ENCODE data around the gene MUC5B. TPM values are rescaled to one million over a fixed set of nuclear protein-coding genes. Genes with fewer than 3 reads are reported as not detected.

The MUC5B gene
- total and polyA plus RNA-seq, 7 experiments from 2014 or later = not detected

DNA sequence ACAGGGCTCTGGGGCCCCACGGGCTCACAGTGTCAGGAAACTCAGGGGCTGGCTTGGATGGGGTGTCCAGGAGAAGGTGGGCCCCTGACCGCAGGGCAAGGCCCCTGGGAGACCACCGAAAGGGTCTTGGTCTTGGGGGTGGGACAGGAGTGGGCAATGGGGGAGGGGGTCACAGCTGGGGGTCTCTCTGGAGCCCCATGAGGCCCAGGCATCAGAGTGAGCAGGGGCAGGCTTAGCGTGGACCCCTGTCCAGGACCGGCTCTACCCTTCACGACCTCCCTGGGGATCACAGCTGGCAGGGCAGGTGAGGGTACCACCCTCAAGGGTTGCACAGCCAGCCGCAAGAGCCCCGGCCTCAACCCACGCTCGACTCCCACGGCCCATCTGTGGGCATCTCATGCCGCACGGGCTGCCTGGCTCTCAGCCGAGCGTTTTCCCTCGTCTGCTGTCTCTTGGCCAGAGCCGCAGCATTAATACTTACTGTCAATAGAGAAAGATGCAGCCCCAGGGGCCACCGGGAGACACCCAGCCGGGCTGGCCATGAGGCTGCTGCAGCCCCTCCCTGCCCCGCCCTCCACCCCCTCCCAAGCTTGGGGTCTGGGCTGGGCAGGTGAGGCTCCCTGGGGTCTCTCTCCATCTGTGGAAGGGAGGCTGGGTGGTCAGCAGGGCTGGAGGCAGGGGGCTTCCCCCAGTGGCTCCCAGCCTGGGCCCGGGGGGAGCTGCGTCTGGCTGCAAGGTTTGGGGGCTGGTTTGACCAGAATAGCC is 662 bp downstream of the MUC5B start:
- ChIA-PET CTCF (no interaction called here), POLR2A (no interaction called here)
- Histone ChIP-seq H3K4me1 (ENCODE audit: control insufficient read depth in 2 of 2, insufficient read depth in 2 of 2, low read length in 2 of 2) (no peaks in the 10 kb centered on the region), H3K36me3 (ENCODE audit: control insufficient read depth in 2 of 3, insufficient read depth in 3 of 3, low read length in 3 of 3) (no peaks in the 10 kb centered on the region), H3K27ac (ENCODE audit: low read depth, low read length) (no peak overlapping the region), H3K4me3 (ENCODE audit: low read length) (no peak overlapping the region), H3K27me3 (ENCODE audit: control insufficient read depth in 2 of 2, insufficient read depth in 2 of 2, low read length in 2 of 2) (no peaks in the 10 kb centered on the region), H3K9me3 (ENCODE audit: control insufficient read depth in 2 of 3, low read length in 3 of 3) (no peaks in the 10 kb centered on the region)
- Mint-ChIP-seq H3K4me3 (no peak overlapping the region), H3K9me3 (peaks cover 0 to 1% (median 0%) of the 10 kb centered on the region in 11 donors), H3K27me3 (peaks cover 0 to 12% (median 0%) of the 10 kb centered on the region in 5 donors), H3K27ac (no peak overlapping the region), H3K36me3 (no peaks in the 10 kb centered on the region), H3K4me1 (no peaks in the 10 kb centered on the region)
- DNase-seq (no peak), ATAC-seq (no peak)
- intact Hi-C loops (cut with micrococcal nuclease) = no loop called here

DNA sequence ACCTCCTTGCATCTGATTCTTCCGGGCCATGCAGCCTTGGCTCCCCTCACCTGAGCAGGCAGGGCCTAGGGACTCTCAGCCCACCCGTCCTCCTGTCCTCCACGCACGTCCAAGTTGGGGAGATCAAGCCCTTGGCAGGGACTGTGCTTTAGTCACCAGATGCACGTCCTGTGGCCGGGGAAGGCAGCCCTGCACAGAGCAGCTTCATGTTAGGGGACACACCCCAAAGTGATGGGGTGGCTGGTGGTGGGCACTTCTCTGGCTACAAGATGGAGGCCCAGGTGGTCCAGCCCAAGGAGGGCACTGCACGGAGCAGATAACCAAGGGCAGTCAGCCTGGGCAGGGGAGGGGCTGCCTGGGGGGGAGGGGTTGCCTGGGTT is 1.2 kb downstream of the MUC5B start:
- Histone ChIP-seq H3K4me3 (ENCODE audit: low read length) (no peak overlapping the region), H3K27ac (ENCODE audit: low read depth, low read length) (no peak overlapping the region), H3K4me1 (ENCODE audit: control insufficient read depth in 2 of 2, insufficient read depth in 2 of 2, low read length in 2 of 2) (no peaks in the 10 kb centered on the region), H3K27me3 (ENCODE audit: control insufficient read depth in 2 of 2, insufficient read depth in 2 of 2, low read length in 2 of 2) (no peaks in the 10 kb centered on the region), H3K36me3 (ENCODE audit: control insufficient read depth in 2 of 3, insufficient read depth in 3 of 3, low read length in 3 of 3) (no peaks in the 10 kb centered on the region), H3K9me3 (ENCODE audit: control insufficient read depth in 2 of 3, low read length in 3 of 3) (no peaks in the 10 kb centered on the region)
- intact Hi-C loops (cut with micrococcal nuclease) = no loop called here
- peaks cover 0 to 12% (median 0%) of the 10 kb centered on the region in 5 donors for H3K27me3 Mint-ChIP-seq
- H3K4me3 Mint-ChIP-seq = no peak overlapping the region
- ATAC-seq (no peak), DNase-seq (no peak)
- no peaks in the 10 kb centered on the region for H3K36me3 Mint-ChIP-seq
- H3K9me3 Mint-ChIP-seq = peaks cover 0 to 1% (median 0%) of the 10 kb centered on the region in 11 donors
- no peaks in the 10 kb centered on the region for H3K4me1 Mint-ChIP-seq
- no peak overlapping the region for H3K27ac Mint-ChIP-seq
- ChIA-PET POLR2A (no interaction called here), CTCF (no interaction called here)

DNA sequence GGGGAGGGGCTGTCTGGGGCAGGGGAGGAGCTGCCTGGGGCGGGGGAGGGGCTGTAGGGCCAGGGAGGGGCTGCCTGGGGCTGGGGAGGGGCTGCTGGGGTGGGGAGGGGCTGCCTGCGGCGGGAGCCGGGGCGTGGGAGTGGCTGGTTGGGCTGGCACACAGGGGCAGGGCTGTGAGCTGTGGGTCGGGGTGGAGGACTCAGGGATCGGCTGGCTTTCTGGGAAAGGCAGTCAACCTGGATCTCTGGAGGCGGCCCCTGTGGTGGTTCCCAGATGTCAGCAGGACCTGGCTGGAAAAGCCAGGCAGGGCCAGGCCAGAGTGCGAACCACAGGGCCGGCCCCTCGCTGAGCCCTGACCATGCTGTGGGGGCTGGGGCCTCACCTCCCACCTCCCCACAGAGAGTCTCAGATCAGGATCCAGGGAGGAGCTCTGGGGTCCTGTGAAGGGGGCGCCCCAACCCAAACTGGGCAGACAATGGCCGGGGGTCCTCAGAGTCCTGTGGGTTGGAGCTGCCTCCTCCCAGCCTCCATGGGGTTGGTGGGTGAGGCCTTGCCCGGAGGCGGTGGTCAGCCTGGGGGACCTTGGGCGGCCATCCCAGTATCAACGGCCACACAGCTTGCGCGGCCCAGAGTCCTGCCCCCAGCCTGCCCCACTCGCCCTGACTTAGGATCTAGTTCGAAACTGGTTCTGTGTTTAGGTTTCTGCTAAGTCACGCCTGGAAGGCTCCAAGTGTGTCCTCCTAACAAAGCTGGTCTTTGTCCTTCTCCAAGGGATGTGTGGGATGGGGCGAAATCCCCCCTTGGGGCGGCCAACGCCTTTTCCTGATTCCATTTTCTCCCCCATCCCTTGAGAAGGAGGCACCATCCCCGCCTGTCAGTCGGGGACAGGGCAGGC is 1.9 kb downstream of the MUC5B start:
- POLR2A ChIA-PET = no interaction called here
- Mint-ChIP-seq H3K27ac (no peak overlapping the region), H3K4me3 (no peak overlapping the region), H3K9me3 (peaks cover 0 to 1% (median 0%) of the 10 kb centered on the region in 11 donors), H3K36me3 (no peaks in the 10 kb centered on the region), H3K4me1 (no peaks in the 10 kb centered on the region), H3K27me3 (peaks cover 0 to 12% (median 0%) of the 10 kb centered on the region in 5 donors)
- CTCF ChIA-PET = no interaction called here
- no peak for DNase-seq
- Histone ChIP-seq H3K4me3 (ENCODE audit: low read length) (no peak overlapping the region), H3K36me3 (ENCODE audit: control insufficient read depth in 2 of 3, insufficient read depth in 3 of 3, low read length in 3 of 3) (no peaks in the 10 kb centered on the region), H3K9me3 (ENCODE audit: control insufficient read depth in 2 of 3, low read length in 3 of 3) (no peaks in the 10 kb centered on the region), H3K27ac (ENCODE audit: low read depth, low read length) (no peak overlapping the region), H3K27me3 (ENCODE audit: control insufficient read depth in 2 of 2, insufficient read depth in 2 of 2, low read length in 2 of 2) (no peaks in the 10 kb centered on the region), H3K4me1 (ENCODE audit: control insufficient read depth in 2 of 2, insufficient read depth in 2 of 2, low read length in 2 of 2) (no peaks in the 10 kb centered on the region)
- ATAC-seq = no peak
- intact Hi-C loops (cut with micrococcal nuclease) = no loop called here

DNA sequence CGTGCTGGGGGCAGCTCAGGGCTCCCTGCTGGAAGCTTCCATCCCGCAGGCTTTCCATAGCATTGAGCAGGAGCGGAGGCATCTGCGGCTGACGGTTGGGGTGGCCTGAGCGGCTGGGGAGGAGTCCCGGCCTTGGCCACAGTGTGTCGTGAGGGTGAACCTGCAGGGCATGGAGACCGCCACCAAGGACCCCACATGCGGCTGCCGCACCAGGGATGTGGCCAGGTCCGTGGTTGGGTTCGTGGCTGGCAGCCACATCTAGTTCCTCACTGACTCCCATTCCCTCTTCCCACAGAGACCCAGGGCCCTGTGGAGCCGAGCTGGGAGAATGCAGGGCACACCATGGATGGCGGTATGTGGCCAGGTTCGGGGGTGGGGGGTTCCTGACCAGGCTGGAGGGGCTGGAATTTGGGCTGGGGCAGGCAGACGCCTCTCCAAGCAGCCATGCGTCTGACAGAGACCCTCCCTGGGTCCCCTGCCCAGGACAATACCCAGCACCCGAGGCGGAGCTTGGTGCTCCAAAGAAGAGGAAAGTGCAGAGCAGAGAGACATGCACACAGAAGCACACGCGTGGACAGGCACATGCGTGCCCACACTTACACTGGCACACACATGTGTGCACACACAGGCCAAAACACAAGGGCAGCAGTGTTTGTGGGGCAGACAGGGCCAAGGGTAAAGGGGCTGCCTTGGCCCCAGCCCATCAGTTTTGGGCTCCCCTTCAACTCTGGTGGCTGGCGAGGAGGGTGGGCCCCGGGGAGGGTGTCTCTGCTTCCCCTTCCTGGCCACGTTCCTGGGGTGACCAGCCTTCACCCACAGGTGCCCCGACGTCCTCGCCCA is 2.7 kb downstream of the MUC5B start:
- Mint-ChIP-seq H3K9me3 (no peaks in the 10 kb centered on the region), H3K4me1 (no peaks in the 10 kb centered on the region), H3K27ac (no peak overlapping the region), H3K4me3 (no peak overlapping the region), H3K36me3 (no peaks in the 10 kb centered on the region), H3K27me3 (peaks cover 0 to 12% (median 0%) of the 10 kb centered on the region in 5 donors)
- no peaks in the 10 kb centered on the region for H3K9me3 ChIP-seq (ENCODE audit: control insufficient read depth in 2 of 3, low read length in 3 of 3)
- DNase-seq (no peak), ATAC-seq (no peak)
- no peaks in the 10 kb centered on the region for H3K27me3 ChIP-seq (ENCODE audit: control insufficient read depth in 2 of 2, insufficient read depth in 2 of 2, low read length in 2 of 2)
- CTCF ChIA-PET = no interaction called here
- intact Hi-C loops (cut with micrococcal nuclease) = no loop called here
- H3K27ac ChIP-seq (ENCODE audit: low read depth, low read length) = no peak overlapping the region
- H3K36me3 ChIP-seq (ENCODE audit: control insufficient read depth in 2 of 3, insufficient read depth in 3 of 3, low read length in 3 of 3) = no peaks in the 10 kb centered on the region
- POLR2A ChIA-PET = no interaction called here
- H3K4me3 ChIP-seq (ENCODE audit: low read length) = no peak overlapping the region
- H3K4me1 ChIP-seq (ENCODE audit: control insufficient read depth in 2 of 2, insufficient read depth in 2 of 2, low read length in 2 of 2) = no peaks in the 10 kb centered on the region

DNA sequence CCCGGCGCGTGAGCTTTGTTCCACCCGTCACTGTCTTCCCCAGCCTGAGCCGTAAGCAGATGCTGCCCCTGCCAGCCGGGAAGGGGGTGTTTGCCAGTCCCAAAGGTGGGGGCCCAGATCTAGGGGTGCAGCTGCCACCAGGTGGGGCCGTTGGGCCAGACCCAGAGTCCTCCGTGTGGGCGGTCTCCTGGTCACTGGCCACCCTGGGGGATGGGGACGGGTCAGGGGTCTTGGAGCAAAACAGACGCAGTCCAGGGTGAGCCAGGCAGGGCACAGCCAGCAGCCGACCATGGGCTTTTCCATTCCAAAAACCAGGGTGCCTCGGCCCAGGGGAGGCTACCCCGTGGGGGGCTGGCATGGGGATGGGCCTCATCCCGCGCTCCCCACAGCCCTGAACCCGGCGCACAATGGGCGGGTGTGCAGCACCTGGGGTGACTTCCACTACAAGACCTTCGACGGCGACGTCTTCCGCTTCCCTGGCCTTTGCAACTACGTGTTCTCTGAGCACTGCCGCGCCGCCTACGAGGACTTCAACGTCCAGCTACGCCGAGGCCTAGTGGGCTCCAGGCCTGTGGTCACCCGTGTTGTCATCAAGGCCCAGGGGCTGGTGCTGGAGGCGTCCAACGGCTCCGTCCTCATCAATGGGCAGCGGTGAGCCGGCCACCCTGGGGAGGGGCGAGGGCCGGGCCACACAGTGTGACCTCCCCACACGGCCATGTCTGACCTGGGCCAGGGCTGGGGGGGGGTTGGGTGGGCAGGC is 3.5 kb downstream of the MUC5B start:
- intact Hi-C loops (cut with micrococcal nuclease) = no loop called here
- ChIA-PET POLR2A (no interaction called here), CTCF (no interaction called here)
- no peak overlapping the region for H3K27ac ChIP-seq (ENCODE audit: low read depth, low read length)
- no peak for ATAC-seq
- H3K4me3 ChIP-seq (ENCODE audit: low read length) = no peak overlapping the region
- H3K4me1 Mint-ChIP-seq = no peaks in the 10 kb centered on the region
- H3K4me1 ChIP-seq (ENCODE audit: control insufficient read depth in 2 of 2, insufficient read depth in 2 of 2, low read length in 2 of 2) = no peaks in the 10 kb centered on the region
- H3K36me3 ChIP-seq (ENCODE audit: control insufficient read depth in 2 of 3, insufficient read depth in 3 of 3, low read length in 3 of 3) = no peaks in the 10 kb centered on the region
- H3K9me3 Mint-ChIP-seq = no peaks in the 10 kb centered on the region
- no peaks in the 10 kb centered on the region for H3K27me3 ChIP-seq (ENCODE audit: control insufficient read depth in 2 of 2, insufficient read depth in 2 of 2, low read length in 2 of 2)
- peaks cover 0 to 7% (median 0%) of the 10 kb centered on the region in 5 donors for H3K27me3 Mint-ChIP-seq
- H3K27ac Mint-ChIP-seq = no peak overlapping the region
- no peaks in the 10 kb centered on the region for H3K36me3 Mint-ChIP-seq
- DNase-seq = no peak
- H3K4me3 Mint-ChIP-seq = no peak overlapping the region
- no peaks in the 10 kb centered on the region for H3K9me3 ChIP-seq (ENCODE audit: control insufficient read depth in 2 of 3, low read length in 3 of 3)

DNA sequence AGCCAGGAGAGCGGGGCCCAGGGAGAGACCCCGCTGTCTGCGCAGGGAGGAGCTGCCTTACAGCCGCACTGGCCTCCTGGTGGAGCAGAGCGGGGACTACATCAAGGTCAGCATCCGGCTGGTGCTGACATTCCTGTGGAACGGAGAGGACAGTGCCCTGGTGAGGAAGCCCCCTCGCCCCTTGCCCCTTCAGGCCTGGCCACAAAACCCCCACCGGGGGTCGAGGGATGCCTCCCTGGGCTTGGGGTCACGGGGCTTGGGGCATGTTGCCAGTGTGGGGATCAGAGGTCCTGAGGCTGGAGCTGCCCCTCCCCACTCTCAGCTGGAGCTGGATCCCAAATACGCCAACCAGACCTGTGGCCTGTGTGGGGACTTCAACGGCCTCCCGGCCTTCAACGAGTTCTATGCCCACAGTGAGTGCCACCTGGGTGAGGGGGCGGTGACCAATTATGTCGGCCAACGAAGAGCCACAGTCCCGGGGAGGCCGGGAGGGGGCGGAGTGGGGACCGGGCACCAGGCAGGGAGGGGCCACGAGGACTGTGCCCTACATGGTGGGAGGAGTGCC is 4.2 kb downstream of the MUC5B start:
- no peak for DNase-seq
- Mint-ChIP-seq H3K36me3 (no peaks in the 10 kb centered on the region), H3K27ac (no peak overlapping the region), H3K27me3 (peaks cover 0 to 4% (median 0%) of the 10 kb centered on the region in 5 donors), H3K4me3 (no peak overlapping the region), H3K4me1 (no peaks in the 10 kb centered on the region), H3K9me3 (no peaks in the 10 kb centered on the region)
- Histone ChIP-seq H3K27me3 (ENCODE audit: control insufficient read depth in 2 of 2, insufficient read depth in 2 of 2, low read length in 2 of 2) (no peaks in the 10 kb centered on the region), H3K27ac (ENCODE audit: low read depth, low read length) (no peak overlapping the region), H3K36me3 (ENCODE audit: control insufficient read depth in 2 of 3, insufficient read depth in 3 of 3, low read length in 3 of 3) (no peaks in the 10 kb centered on the region), H3K4me1 (ENCODE audit: control insufficient read depth in 2 of 2, insufficient read depth in 2 of 2, low read length in 2 of 2) (no peaks in the 10 kb centered on the region), H3K9me3 (ENCODE audit: control insufficient read depth in 2 of 3, low read length in 3 of 3) (no peaks in the 10 kb centered on the region), H3K4me3 (ENCODE audit: low read length) (no peak overlapping the region)
- ATAC-seq = no peak
- CTCF ChIA-PET = no interaction called here
- POLR2A ChIA-PET = no interaction called here
- intact Hi-C loops (cut with micrococcal nuclease) = no loop called here

All from naive thymus-derived CD4-positive, alpha-beta T cell (primary cell).